Measurements from ENCODE around the gene BTBD19.

DNA sequence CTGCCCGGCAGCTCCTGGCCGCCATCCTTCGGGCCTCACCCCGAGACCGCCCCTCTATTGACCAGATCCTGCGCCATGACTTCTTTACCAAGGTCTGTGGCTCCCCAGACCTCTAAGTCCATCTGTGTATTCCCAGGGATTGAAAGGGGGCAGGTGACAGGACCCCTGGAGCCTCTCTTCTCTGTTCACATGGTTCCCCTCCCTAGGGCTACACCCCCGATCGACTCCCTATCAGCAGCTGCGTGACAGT, 5.3 kb upstream of the BTBD19 start:
- TF ChIP-seq, protein P1, sequence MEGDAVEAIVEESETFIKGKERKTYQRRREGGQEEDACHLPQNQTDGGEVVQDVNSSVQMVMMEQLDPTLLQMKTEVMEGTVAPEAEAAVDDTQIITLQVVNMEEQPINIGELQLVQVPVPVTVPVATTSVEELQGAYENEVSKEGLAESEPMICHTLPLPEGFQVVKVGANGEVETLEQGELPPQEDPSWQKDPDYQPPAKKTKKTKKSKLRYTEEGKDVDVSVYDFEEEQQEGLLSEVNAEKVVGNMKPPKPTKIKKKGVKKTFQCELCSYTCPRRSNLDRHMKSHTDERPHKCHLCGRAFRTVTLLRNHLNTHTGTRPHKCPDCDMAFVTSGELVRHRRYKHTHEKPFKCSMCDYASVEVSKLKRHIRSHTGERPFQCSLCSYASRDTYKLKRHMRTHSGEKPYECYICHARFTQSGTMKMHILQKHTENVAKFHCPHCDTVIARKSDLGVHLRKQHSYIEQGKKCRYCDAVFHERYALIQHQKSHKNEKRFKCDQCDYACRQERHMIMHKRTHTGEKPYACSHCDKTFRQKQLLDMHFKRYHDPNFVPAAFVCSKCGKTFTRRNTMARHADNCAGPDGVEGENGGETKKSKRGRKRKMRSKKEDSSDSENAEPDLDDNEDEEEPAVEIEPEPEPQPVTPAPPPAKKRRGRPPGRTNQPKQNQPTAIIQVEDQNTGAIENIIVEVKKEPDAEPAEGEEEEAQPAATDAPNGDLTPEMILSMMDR (conservative IDR thresholded peaks at IDR 0.05 in 1 of 2, IDR thresholded peaks at IDR 0.05 in 1 of 2; ENCODE audit: extremely low read depth in 1 of 2, insufficient read depth in 1 of 2, low read depth in 1 of 2, low read length in 2 of 2), result no peak
- no peak for TF ChIP-seq EZH2 (IDR thresholded peaks at IDR 0.05; ENCODE audit: borderline replicate concordance, low read length)

All from mammary epithelial cell (primary cell).